HG02759 (cell line): ENCODE results near the gene AGO3.
"Not testable (repeated sequence)": the region's sequence is repeated elsewhere in the genome, so short reads cannot be mapped to it uniquely, and the experiment has no call there.

Experiments used
- ATAC-seq: cut with Tn5 transposase; IDR thresholded peaks from one replicate; pipeline ENCODE4 v1.9.1; 2021; ENCODE audit warnings: mild to moderate bottlenecking, moderate library complexity; ENCODE audit not compliant: unreplicated experiment

Gene AGO3

DNA sequence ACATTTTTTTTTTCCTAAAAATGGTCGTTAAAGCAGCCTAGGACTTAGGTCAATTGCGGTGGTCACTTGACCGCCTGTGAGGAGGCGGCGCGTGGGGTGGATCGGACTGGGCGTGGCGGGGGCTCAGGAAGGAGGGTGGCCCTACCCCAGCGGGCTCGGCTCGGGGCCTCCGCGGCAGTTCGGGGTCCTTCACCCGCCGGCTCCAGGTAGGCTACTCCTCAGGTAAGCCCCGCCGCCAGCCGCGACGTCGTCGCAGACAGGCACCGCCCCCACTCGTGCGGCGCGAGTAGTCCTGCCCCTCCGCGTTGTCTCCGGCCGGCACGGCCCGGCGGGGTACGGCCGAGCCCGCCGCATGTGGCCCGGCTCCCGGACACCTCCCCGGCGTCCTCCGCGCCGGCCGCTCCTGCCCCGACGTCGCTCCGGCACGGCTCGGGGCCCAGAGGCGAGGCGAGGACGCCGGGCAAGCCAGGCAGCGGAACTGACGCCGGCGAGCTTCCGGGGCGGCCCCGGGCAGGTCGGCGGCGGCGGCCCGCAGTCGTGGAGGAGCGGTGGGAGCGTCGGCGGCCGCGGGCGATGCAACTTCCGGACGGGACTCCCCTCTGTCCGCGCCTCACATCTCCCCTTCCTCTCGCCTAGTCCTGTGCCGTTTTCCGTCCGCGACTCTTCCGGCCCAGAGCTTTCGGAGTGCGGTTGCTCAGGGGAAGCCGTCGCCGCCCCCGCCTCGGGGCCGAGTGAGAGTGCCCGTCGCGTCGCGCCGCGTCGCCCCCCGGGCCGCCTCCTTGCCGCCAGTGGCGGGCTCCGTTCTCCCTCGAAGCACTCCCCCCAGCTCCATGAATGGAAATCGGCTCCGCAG lies at the start of gene AGO3:
Gene AGO3, plus strand, starts transcription at position 513 of the 853 bp plus-strand sequence. Its CDS starts 322 bp downstream, at position 835.
- peak; percentile 88 for ATAC-seq

DNA sequence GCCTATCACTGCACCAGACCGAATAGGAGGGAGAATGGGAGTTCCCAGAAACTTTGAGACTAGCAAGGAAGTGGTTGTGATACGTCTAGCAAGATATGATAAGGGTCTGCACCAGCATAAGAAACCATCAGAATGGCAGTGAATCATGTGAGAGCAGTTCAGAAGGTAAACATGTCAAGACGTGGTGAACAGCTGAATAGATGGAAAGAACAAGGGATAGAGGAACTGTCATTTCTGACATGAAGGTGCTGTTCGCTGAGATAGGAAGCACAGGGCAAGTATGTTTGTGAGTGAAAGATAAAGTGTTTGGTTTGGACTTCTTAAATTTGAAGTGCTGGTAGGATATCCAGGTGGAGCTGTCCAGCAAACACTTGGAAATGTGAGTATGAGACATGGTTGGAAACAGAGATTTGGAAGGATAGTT lies 49.0 kb upstream of the AGO3 start:
- ATAC-seq = no peak

DNA sequence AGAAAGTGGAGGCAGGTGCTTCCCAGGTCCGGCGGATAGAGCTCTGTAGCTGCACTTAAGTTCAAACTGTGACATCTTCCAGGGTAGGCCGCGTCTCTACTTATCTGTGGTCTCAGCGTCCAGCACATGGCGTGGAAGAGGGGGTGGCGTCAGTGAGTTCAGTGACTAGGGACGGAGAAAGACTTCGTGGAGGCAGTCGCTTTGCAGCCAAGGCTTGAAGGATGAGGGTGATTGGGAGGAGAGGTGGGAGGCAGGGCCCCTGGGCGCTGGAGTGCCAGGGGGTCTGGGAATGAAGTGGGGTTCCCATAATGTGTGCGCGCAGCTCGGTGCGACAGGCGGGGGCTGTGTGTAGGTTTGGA lies 48.3 kb upstream of the AGO3 start:
- no peak for ATAC-seq

DNA sequence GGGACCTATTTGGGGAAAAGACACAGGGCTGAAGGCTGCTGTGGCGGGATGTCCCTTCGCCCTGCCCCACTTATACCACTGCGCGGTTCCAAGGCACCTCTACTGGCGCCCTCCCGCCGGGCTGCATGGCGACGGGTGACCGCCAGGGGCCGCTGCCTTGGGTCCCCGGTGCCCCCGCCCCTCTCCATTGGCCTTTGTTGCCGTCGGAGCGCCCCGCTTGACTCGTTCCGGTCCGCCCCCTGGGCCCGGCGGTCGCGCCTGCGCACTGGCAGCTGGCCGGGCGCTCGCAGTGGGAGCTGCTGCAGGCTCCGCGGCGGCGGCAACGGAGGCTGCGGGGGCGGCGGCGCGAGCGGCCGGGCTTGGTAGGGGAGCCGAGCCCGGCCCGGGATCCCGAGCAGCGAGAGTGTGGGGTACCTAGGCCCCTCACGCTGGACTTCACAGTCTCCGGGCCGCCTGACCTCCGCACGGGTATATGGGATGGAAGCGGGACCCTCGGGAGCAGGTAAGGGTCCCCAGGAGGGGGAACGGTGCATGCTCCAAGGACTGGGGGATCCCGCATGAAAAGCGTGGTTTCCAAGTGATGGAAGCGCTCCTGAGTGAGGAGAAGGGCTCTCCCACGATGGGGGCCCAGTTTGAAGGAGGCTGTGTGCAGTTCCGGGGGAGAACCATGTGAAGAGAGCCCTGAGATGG lies 47.8 kb upstream of the AGO3 start, which contains the start of gene AGO1:
Gene AGO1, plus strand, starts transcription at position 265 of the 690 bp plus-strand sequence. Its CDS starts 213 bp downstream, at position 478.
- ATAC-seq = peak; percentile 91

DNA sequence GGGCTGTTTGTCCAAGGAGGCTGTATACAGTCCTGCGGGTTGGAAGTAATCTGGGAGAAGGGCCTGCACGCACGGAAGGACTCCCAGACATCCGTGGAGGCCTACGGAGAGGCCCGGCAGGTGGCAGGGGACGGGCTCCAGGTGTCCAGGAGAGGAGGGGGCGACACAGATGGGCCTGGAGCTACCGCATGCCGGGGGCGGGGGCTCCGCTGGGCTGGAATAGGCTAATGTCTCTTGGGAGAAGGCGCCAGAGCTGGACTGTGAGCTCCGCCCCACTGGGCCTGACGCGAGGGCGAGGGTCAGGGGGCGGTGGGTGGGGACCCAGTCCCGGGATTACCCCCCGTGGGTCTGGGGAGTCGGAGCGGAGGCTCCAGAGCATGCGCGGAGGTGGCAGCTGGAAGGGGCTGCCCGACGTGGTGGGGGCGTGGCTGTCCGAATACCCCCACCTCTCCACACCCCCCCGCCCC lies 47.2 kb upstream of the AGO3 start:
- peak; percentile 20 for ATAC-seq

DNA sequence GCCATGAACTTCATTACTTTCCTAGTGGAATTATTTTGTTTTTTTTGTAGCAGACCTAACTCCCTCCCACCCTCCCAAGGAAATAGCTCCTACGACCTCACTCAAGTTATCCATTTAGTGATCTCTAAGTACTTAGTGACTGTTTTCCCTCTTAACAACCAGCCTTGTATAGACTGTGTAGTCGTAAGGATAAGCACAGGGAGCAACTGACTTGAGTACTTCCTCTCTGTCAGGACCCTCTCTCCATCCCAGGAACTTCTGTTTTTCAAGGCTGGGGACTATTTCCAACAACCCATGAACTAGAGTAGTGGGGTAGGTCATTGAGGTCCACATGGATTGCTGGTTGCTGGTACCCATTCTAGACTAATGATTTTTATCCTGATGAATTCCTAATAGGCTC lies 46.0 kb upstream of the AGO3 start:
- ATAC-seq = no peak

DNA sequence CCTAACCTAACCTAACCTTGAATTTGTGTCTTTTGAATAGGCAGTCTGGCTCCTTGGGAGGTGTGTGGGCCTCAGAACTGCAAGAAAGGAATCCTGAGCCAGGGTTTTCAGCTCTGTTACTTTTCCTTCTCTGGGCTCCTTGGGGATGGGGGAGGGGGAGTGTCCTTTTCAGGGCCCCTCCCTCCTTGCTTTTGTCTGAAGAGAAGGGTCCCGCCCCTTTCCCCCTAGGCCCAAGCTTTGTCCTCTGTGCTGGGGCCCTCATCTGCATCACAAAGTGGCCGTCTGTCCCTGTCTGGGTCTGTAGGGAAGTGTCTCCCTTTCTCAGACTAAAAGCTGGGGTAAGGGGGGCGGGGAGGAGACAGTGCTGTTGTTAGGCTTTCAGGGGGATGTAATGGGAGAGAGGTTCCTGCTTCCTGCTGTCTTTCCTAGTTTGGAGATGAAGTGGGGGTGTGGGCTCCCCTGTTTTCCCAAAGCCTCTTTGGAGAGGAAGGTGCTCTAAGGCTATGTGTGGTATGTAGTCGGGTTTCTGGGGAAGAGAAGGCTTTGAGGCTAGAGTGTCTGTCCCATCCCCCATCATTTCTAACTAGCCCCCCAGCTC lies 44.8 kb upstream of the AGO3 start:
- ATAC-seq = no peak

DNA sequence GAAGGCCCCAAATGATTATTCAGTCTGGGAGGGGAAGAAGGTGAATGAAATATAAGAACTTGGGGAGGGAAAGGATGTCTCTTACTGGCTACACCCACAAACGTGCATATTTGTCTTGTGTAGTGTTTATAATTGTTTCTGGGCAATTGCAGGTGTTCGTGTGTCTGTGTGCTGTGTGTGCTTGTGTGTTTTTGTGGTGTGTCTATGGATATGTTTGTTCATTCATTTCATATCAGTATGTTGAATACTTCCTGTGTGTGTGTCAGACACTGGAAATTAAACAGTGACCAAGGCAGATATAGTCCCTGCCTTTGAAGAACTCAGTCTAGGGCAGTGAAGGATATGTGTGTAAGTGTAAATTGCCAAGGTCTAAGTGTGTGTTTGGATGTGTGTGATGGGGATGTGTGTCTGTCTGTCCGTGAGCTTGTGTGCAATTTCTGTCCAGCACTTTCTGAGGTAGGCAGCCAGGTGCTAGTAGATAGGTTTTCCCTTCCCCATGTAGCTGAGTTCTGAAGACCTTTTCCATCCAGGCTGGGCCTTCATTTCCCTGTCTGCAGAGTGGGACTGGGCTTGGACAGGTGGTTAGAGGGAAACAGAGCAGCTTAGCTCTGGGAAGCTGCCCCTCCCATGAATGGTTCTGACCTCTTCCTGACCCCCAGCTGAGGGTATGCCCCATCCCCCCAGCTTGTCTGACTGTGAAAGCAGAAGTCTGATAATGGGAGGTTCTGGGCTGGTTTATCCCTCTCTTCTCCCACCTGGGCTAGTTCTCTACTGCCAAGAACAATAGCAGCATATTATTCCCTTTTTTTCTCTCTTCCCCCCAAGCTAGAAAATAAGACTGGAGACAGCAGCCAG lies 44.1 kb upstream of the AGO3 start:
- ATAC-seq = no peak

DNA sequence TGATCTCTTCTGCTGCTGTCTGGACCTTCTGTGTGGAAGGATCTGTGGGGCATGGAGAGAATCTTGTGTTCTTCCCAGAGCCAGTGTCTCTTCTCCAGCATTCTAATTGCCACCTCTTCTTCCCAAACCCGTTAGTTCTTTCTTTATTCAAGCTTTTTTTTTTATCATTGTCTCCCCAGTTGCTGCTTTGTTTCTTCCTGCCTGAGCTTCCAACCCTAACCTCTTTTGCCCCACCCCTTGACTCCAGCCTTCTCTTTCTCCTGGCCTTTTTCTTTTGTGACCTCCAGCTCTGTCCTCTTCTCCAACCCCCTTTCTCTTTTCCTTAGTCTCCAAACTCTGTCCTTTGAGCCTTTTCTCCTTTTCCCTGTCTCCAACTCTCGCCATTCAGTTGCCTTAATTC lies 43.4 kb upstream of the AGO3 start:
- no peak for ATAC-seq

DNA sequence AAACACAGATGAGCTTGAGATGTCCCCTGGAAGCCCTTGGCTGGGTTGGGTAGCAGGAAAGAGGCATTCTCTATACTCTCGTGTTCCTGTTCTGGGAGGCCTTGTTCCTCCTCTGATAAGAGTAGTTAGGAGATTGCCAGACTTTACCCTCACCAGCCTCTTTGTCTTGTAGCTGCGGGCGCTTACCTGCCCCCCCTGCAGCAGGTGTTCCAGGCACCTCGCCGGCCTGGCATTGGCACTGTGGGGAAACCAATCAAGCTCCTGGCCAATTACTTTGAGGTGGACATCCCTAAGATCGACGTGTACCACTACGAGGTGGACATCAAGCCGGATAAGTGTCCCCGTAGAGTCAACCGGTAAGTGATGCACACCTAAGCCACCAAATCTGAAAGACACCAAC lies 42.6 kb upstream of the AGO3 start:
- no peak for ATAC-seq

DNA sequence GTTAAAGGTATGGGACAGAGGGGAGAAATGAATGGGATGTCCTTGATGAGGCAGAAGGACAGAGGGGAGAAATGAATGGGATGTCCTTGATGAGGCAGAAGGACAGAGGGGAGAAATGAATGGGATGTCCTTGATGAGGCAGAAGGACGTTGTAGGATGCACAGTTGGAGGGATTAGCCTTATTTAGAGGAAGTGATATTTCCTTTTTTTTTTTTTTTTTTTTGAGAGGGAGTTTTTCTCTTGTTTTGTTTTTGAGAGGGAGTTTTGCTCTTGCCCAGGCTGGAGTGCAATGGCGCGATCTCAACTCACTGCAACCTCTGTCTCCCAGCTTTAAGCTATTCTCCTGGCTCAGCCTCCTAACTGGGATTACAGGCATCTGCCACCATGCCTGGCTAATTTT lies 41.9 kb upstream of the AGO3 start:
- ATAC-seq = not testable (repeated sequence)

DNA sequence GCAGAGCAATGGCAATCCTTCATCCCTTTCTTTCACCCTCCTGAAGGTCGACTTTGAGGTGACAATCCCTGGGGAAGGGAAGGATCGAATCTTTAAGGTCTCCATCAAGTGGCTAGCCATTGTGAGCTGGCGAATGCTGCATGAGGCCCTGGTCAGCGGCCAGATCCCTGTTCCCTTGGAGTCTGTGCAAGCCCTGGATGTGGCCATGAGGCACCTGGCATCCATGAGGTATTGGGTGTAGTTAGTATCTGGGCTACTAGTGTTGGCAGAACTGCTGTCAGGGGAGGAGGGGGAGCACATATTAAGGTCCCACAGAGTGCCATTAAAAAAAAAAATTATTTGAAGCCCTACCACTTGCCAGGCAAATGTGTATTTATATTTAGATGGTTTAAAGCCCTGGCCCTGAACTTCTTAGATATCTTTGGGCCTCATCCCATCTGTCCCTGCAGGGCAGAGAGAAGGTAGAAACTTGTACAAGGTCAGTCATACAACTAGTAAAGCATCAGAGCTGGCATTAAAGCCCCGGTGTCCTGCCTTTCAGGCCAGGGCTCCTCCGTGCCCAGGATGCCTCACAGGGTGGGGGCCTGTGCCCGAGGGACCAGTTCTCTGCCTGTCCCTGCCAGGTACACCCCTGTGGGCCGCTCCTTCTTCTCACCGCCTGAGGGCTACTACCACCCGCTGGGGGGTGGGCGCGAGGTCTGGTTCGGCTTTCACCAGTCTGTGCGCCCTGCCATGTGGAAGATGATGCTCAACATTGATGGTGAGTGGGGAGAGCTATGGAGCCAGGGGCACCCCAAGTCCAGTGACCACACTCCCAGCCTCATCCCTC lies 37.6 kb upstream of the AGO3 start:
- ATAC-seq = no peak

DNA sequence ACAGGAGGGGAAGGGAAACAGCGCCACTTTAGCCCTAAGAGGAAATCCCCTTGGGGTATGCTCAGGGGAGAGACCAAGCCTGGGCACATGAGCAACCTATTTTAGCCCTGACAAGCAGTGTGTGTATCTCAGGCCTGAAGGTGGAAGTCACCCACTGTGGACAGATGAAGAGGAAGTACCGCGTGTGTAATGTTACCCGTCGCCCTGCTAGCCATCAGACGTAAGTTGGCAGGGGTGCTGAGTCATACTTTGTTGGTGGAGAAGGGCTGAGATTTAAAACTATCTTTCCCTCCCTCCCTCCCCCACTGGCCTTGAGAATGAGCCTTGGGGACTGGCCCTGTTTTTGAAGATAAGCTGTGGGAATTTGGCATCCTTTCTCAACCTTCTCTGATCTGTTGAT lies 36.7 kb upstream of the AGO3 start:
- ATAC-seq = peak; percentile 86

DNA sequence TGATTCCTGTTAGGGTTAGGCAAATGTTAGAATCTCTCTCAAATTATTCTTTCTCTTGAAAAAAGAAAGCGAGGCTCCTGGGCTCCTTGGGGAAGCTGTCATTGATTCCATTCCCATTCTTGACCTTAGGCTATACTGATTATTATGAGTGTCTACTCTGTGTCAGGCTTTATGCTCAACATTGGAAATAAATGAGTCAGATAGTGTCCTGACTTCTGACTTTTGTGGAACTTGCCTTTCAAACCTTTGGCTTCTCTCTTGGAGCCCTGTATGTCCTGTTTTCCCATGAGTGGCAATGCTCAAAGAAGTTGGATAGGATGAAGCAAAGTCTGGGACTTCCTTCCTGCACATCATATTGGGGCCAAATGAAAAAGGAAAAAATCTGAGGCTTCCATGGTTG lies 36.2 kb upstream of the AGO3 start:
- no peak for ATAC-seq

DNA sequence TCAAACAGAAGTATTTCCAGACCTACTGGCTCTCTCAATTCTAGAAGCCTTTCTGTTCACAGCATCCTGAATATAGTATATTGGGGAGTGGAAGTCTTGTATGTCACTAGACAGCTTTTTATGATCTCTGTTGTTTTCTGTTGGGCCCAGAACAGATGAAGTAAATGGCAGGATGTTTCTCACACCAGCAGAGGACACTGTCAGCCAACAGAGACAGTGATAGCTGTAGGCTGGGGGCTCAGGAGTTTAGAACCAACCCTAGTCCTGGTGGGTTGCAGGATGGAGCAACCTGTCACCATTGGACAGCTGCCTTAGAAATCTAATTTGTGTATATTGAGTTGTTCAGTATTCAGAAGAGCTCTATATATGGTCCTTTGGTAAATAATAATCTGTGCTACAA lies 31.0 kb upstream of the AGO3 start:
- ATAC-seq = no peak

DNA sequence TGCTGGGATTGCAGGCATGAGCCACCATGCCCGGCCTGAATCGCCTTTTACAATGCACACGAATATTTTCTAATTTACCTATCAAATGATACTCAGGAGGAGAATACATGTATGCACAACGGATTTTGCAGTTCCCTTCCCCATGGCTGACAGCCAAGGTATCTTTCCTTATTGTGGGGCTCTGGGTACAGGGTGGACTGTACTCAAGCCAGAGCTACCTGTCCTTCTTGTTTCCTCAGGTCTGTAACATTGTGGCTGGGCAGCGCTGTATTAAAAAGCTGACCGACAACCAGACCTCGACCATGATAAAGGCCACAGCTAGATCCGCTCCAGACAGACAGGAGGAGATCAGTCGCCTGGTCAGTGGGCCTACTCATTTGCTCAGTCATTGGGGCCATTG lies 29.7 kb upstream of the AGO3 start:
- ATAC-seq = no peak

DNA sequence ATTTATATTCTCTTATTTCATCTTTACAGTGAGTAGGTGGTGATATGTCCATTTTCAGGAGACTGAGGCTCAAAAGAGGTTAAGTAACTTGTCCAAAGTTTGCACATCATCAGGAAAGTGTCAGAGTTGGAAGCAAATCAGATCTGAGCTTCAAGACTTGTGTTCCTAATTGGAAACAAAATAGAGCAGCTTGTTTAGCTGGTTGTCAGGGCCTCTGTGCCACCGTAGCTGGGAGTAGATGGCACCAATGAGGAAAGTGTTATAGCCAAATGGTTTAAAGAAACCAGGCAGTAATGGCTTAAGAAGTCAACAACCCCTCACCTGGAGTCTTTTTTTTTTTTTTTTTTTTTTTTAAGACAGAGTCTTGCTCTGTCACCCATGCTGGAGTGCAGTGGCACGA lies 28.2 kb upstream of the AGO3 start:
- ATAC-seq = no peak

DNA sequence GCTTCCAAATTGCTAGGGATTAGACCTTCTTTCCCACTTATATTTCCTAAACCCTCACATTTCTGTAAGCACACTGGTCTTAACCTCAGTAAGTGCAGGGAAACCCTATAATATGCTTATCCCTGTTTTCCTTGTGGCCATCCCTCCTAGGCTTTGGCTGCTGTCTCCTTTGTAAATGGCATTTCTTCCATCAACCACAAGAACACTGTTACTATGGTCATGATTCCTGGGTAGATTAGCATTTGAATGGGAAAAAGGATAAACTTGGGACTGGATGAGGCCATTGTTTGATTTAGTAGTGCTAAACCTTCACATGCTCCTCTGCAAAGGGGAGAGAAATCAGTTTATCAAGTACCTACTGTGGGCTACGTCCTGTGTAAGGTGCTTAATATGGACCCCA lies 16.2 kb upstream of the AGO3 start:
- no peak for ATAC-seq

DNA sequence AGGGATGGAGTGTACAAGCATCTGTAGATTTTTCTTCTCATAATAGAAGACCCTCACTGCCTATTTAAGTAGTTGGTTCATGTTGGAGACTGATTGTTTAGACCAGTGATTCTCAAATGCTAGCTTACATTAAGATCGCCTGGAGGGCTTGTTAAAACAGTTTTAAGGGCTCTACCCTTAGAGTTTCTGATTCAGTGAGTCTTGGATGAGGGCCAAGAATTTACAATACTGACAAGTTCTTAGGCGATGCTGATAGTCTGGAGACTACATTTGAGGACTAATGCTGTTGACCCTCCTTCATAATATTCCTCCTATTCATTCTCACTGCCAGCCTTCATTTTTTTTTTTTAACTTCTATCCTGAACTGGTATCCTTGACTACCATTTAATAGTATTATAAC lies 15.2 kb upstream of the AGO3 start:
- ATAC-seq = no peak

DNA sequence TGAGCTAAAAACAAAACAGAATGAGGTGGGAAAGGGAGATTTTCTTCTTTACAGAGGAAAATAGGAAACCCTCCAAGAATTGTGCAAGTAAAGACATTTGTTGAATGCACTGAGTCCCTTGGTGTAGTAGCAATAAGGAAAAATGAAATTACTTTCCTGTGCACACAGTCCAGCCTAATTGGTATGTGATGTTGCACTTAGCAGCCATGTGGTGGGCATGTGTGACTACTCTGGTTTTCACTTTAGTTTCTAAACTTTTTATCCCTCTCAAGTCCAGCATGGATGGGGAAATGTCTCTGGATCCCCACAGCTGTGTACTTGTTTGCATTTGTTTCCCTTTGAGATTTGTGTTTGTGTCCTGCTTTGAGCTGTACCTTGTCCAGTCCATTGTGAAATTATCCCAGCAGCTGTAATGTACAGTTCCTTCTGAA lies 7.1 kb upstream of the AGO3 start:
- no peak for ATAC-seq
